Thyroid gland (tissue), 4 donors: Measurements from ENCODE around the gene ZNF654.

Source experiments
- CTCF ChIP-seq, 6 experiments: fragments of 200-600 bp in 3 of 6; fragments of 450-650 bp in 3 of 6; sonication (generic) in 3 of 6; IDR thresholded peaks; one replicate each; pipeline ENCODE4 v1.5.1; 2016 to 2019; ENCODE audit warnings: antibody characterized with exemption in 6 of 6, mild to moderate bottlenecking in 2 of 6, inconsistent platforms in 1 of 6, moderate library complexity in 1 of 6
- POLR2A ChIP-seq, 2 donors: fragments of 450-650 bp; IDR thresholded peaks; one replicate each; pipeline ENCODE4 v1.6.1; 2017; ENCODE audit warnings: antibody characterized with exemption in 2 of 2, mild to moderate bottlenecking in 2 of 2, moderate library complexity in 1 of 2

GRCh38 chr3:88142094-88142624, 83.1 kb downstream of the ZNF654 start:
- no peak for TF ChIP-seq CTCF (IDR thresholded peaks at IDR 0.05)
- no peak for TF ChIP-seq POLR2A (IDR thresholded peaks at IDR 0.05)
